ENCODE measurements around the gene ARF1.

DNA sequence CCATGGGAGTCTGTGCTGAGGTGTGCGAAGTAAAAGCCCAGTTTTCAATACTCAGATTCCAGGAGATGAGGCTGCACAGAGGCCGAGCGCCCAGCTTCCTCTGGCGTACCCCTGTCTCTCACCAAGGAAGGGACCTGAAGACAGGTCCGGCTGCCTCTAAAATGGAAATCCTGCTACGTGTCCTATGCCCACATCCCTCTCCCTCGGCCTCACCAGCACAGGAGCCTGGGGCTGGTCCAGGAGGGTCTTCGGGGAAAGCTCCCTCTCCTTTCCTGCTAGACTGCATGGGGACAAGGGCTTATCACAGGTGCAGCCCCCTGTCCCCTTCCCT is 26.2 kb downstream of the ARF1 start:
- TF ChIP-seq, protein P1, sequence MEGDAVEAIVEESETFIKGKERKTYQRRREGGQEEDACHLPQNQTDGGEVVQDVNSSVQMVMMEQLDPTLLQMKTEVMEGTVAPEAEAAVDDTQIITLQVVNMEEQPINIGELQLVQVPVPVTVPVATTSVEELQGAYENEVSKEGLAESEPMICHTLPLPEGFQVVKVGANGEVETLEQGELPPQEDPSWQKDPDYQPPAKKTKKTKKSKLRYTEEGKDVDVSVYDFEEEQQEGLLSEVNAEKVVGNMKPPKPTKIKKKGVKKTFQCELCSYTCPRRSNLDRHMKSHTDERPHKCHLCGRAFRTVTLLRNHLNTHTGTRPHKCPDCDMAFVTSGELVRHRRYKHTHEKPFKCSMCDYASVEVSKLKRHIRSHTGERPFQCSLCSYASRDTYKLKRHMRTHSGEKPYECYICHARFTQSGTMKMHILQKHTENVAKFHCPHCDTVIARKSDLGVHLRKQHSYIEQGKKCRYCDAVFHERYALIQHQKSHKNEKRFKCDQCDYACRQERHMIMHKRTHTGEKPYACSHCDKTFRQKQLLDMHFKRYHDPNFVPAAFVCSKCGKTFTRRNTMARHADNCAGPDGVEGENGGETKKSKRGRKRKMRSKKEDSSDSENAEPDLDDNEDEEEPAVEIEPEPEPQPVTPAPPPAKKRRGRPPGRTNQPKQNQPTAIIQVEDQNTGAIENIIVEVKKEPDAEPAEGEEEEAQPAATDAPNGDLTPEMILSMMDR (IDR thresholded peaks at IDR 0.05), result no peak
- no peak for TF ChIP-seq POLR2A (IDR thresholded peaks at IDR 0.05)
